Aorta (tissue), 5 donors: ENCODE data around the gene DIO3. TPM values are rescaled to one million over a fixed set of nuclear protein-coding genes. Genes with fewer than 3 reads are reported as not detected.

Experiments used
- ATAC-seq: fragments of 200-7000 bp; cut with Tn5 transposase; one replicate; pipeline ENCODE4 v1.9.1; 2022; ENCODE audit warnings: moderate library complexity; ENCODE audit not compliant: low FRiP score
- DNase-seq, 2 donors: peaks; one replicate each; pipeline ENCODE4 v3.0.0-alpha.2; 2020
- H3K27ac ChIP-seq, 2 donors: one replicate each; pipeline ENCODE4 v1.5.1; 2013; ENCODE audit warnings: low read length in 2 of 2, mild to moderate bottlenecking in 2 of 2, moderate library complexity in 2 of 2, control low read depth in 1 of 2, inconsistent platforms in 1 of 2, low read depth in 1 of 2
- H3K27me3 ChIP-seq, 2 donors: one replicate each; pipeline ENCODE4 v1.6.1; 2013; ENCODE audit warnings: control low read depth in 1 of 2, low read length in 1 of 2, mild to moderate bottlenecking in 1 of 2, moderate library complexity in 1 of 2; ENCODE audit not compliant: insufficient read depth in 2 of 2, control insufficient read depth in 1 of 2
- H3K36me3 ChIP-seq, 2 donors: one replicate each; pipeline ENCODE4 v1.6.1; 2013; ENCODE audit warnings: control low read depth in 1 of 2, low read length in 1 of 2, mild to moderate bottlenecking in 1 of 2; ENCODE audit not compliant: insufficient read depth in 2 of 2, control insufficient read depth in 1 of 2
- H3K4me1 ChIP-seq, 2 donors: one replicate each; pipeline ENCODE4 v1.6.1; 2013; ENCODE audit warnings: low read length in 2 of 2, control low read depth in 1 of 2, mild to moderate bottlenecking in 1 of 2, moderate library complexity in 1 of 2; ENCODE audit not compliant: insufficient read depth in 2 of 2, control insufficient read depth in 1 of 2
- H3K4me3 ChIP-seq, 2 donors: one replicate each; pipeline ENCODE4 v1.5.1; 2013; ENCODE audit warnings: low read length in 2 of 2, control low read depth in 1 of 2, mild to moderate bottlenecking in 1 of 2
- H3K9me3 ChIP-seq: one replicate; pipeline ENCODE4 v1.6.1; 2013; ENCODE audit warnings: mild to moderate bottlenecking, low read length; ENCODE audit not compliant: control insufficient read depth
- WGBS, 2 donors: extraction: QIAGEN DNeasy Blood & Tissue Kit; methylation state at CpG; one replicate each; pipeline ENCODE4 v1.1.7; 2013; 5-methylcytosine and 5-hydroxymethylcytosine counted together
- intact Hi-C, 2 donors: fragments of 100-400 bp; cut with DNase I; formaldehyde crosslinking; loops; one replicate each; pipeline versions ENCODE4 v1.14.2 to v1.15.0; 2022
- polyA plus RNA-seq, 2 donors: library from polyadenylated mRNA; stranded (reverse); fragments of 200-250 nt; gene quantifications; one replicate each; pipeline ENCODE4 v1.2.3, GENCODE V29; 2013
- total RNA-seq, 2 donors: library from RNA; stranded (reverse); fragmentation: NEBNext Ultra II Directional; extraction: Animal tissue kit (Norgen Biotek cat#: 25700); gene quantifications; one replicate each; pipeline ENCODE4 v1.2.1, GENCODE V29; 2021
- donor health status: healthy with polysubstance abuse.
- donor health status: Bipolar disorder and iron deficiency.
- donor health status: DM: no; HTN: no; CAD: no.
- donor health status: DM: no; HTN: no; CAD: no.
- donor health status: DM: yes; HTN: yes; CAD: no.

Gene DIO3
- total and polyA plus RNA-seq, 4 donors, result 0.05 to 5.8 (median 2.0) TPM

DNA sequence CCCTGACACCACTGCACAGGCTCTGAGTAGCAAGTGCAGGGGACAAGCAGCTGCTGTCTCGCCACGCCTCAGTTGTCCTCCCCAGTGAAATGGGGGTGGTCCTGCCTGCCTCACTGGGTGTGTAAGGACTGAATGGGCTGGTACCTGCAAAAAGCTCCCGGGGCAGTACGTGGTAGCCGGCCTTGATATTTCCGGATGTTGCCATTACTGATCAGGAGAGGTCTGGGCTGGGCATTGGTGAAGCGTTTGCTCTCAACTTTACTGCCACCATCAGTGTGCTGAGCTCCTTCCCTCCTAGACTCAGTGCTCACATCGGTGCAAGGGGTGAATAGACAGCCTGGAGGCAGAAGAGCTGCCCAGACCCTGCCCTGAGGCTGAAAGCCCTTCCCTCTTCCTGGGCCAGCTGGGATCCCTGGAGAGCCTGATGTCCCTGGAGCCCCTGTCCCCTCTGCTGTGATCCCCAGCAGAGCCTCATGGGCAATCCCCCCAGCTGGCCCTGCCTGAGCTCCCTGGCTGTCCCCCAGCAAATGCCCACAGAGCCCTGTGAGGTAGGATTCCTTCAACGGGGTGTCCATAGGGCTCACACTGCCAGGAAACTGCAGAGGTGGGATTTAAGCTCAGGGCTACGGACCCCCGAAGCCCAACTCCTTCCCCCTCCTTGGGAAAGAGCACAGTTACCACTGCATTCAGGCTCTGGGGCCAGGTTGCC is 18.2 kb downstream of the DIO3 start:
- WGBS, 2 donors, result 79 to 82% methylated on average over 11 of the region's 11 CpGs
- DNase-seq (no peak), ATAC-seq (no peak)
- Histone ChIP-seq H3K4me1 (no peaks in the 10 kb centered on the region), H3K9me3 (no peaks in the 10 kb centered on the region), H3K27ac (no peak overlapping the region), H3K36me3 (no peaks in the 10 kb centered on the region), H3K27me3 (no peaks in the 10 kb centered on the region), H3K4me3 (no peak overlapping the region)
- intact Hi-C loops, result no loop called here

GRCh38 chr14:101581806-101582205 is 20.5 kb downstream of the DIO3 start:
- H3K4me3 ChIP-seq, result no peak overlapping the region
- H3K27me3 ChIP-seq, result no peaks in the 10 kb centered on the region
- no peaks in the 10 kb centered on the region for H3K9me3 ChIP-seq
- H3K4me1 ChIP-seq, result no peaks in the 10 kb centered on the region
- no peaks in the 10 kb centered on the region for H3K36me3 ChIP-seq
- intact Hi-C loops, result no loop called here
- no peak for ATAC-seq
- 71 to 76% methylated on average over 9 of the region's 9 CpGs for WGBS, 2 donors
- H3K27ac ChIP-seq, result no peak overlapping the region
- peak in 1 of 2 donors; percentile 14 for DNase-seq

- no peak overlapping the region for H3K27ac ChIP-seq
- H3K9me3 ChIP-seq, result no peaks in the 10 kb centered on the region
- H3K4me3 ChIP-seq, result no peak overlapping the region
- H3K4me1 ChIP-seq, result no peaks in the 10 kb centered on the region
- 68 to 69% methylated on average over 5 of the region's 5 CpGs for WGBS, 2 donors
- intact Hi-C loops, result no loop called here
- ATAC-seq (no peak), DNase-seq (peak in 1 of 2 donors; percentile 46)
- H3K36me3 ChIP-seq, result no peaks in the 10 kb centered on the region
- H3K27me3 ChIP-seq, result no peaks in the 10 kb centered on the region
Measured at GRCh38 chr14:101582294-101582693, 21.0 kb downstream of the DIO3 start.

DNA sequence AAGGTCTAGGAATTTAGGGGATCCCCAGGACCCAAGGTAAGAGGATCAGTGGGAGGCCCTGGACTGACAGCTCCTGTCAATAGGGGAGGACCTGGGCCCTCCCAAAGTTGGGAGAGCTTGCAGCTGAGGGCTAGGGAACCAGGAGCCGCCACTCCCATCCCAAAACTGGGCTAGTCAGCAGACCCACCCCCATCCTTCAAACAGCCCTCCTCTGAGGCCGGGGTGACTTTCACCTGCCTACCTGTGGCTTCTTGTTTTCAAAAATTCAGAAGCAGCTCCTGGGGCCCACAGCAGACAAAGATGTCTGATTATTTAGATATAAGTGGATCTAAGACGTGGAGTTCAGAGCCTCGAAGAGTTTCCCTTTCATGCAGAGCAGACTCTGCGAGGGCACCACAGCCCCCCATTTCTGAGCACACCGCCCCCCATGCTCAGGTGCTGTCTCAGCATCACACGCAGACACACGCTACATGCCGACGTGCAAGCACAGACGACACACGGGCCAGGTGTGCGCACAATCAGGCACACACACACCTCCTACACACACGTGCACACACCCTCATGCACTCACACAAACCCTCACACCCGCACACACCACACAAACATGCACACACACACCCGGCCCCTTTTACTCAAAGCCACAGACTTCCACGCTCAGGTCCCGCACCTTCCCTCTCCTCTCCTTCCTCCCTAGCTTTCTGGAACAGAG is 21.9 kb downstream of the DIO3 start:
- Histone ChIP-seq H3K4me3 (no peak overlapping the region), H3K27me3 (no peaks in the 10 kb centered on the region), H3K9me3 (no peaks in the 10 kb centered on the region), H3K27ac (no peak overlapping the region), H3K4me1 (no peaks in the 10 kb centered on the region), H3K36me3 (no peaks in the 10 kb centered on the region)
- WGBS, 2 donors, result 90 to 91% methylated on average over 18 of the region's 18 CpGs
- intact Hi-C loops, result no loop called here
- DNase-seq, result no peak
- no peak for ATAC-seq

DNA sequence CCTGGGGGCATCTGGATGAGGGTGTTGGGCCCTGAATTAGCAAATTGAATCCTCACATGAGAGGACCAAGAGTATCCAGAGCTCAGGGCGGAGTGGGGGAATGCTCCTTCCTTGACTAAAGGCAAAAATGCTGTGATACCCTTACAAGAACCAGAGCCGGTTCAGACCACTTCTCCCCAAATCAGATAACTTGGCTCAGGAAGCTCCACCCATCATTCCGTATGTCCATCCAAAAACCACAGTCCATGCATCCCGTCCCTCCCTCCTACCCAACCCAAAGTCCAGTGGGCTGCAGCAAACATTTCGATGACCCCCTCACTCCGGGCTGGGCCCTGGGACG is 22.4 kb downstream of the DIO3 start:
- Histone ChIP-seq H3K27me3 (no peaks in the 10 kb centered on the region), H3K4me3 (no peak overlapping the region), H3K9me3 (no peaks in the 10 kb centered on the region), H3K27ac (no peak overlapping the region), H3K36me3 (no peaks in the 10 kb centered on the region), H3K4me1 (no peaks in the 10 kb centered on the region)
- WGBS, 2 donors, result 77% methylated on average over 7 of the region's 7 CpGs
- intact Hi-C loops, result no loop called here
- ATAC-seq, result no peak
- DNase-seq, result no peak

- no peaks in the 10 kb centered on the region for H3K9me3 ChIP-seq
- 50 to 59% methylated on average over 54 of the region's 54 CpGs for WGBS, 2 donors
- intact Hi-C loops, result no loop called here
- H3K4me1 ChIP-seq, result no peaks in the 10 kb centered on the region
- no peak for DNase-seq
- no peaks in the 10 kb centered on the region for H3K36me3 ChIP-seq
- H3K4me3 ChIP-seq, result no peak overlapping the region
- no peak for ATAC-seq
- no peaks in the 10 kb centered on the region for H3K27me3 ChIP-seq
- no peak overlapping the region for H3K27ac ChIP-seq
Measured at GRCh38 chr14:101584055-101584859, 23.0 kb downstream of the DIO3 start.

- Histone ChIP-seq H3K9me3 (no peaks in the 10 kb centered on the region), H3K27me3 (no peaks in the 10 kb centered on the region), H3K27ac (no peak overlapping the region), H3K4me1 (no peaks in the 10 kb centered on the region), H3K4me3 (no peak overlapping the region), H3K36me3 (no peaks in the 10 kb centered on the region)
- ATAC-seq (no peak), DNase-seq (no peak)
- intact Hi-C loops, result no loop called here
- 33 to 53% methylated on average over 6 of the region's 6 CpGs for WGBS, 2 donors
Measured at GRCh38 chr14:101585211-101585610, 23.9 kb downstream of the DIO3 start.

DNA sequence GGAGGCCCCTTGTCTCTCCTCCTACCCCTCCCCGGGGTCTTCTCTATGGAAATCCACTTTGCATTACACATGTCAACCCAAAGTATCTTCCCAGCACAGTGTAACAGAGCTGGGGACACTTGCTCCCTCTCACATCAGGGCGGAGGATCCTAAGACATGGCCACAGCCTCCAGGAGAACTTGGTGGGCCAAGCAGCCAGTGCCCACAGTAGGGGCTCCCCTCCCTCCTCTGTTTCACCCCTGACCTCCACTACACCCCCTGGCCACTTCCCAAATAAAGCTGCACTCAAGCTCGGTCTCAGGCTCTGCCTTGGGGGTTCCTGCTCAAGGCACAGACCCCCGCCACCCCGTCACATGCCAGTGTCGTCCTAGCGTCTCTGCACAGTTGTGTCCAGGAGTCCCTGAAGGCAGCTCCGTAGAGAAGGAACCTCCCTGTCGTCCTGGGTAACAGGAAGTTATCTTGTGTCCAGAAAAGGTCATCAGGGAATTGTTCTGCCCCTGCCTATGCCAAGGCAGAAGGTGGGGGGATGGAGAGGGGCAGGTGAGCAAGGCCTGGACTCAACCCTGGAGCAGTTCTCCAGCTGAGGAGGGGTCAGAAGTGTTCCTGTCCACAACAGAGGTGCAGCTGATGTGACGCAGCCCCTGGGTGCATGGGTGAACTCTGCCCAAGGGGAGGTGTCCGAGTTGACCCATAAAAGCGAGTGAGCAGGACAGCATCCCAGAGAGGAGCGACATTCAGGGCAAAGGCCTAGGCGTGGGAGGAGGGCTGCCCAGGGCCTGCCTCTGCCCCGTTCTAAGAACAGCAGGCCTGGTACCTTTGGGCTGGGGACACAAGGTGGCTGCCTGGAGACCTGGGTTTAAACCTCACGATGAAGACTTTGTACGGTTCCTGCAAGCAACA is 25.5 kb downstream of the DIO3 start:
- ATAC-seq (no peak), DNase-seq (no peak)
- 78 to 82% methylated on average over 17 of the region's 17 CpGs for WGBS, 2 donors
- no peak overlapping the region for H3K27ac ChIP-seq
- intact Hi-C loops, result no loop called here
- H3K36me3 ChIP-seq, result no peaks in the 10 kb centered on the region
- no peak overlapping the region for H3K4me3 ChIP-seq
- H3K27me3 ChIP-seq, result no peaks in the 10 kb centered on the region
- H3K4me1 ChIP-seq, result no peaks in the 10 kb centered on the region
- H3K9me3 ChIP-seq, result no peaks in the 10 kb centered on the region
